ENCODE measurements around the gene IFIT1B. TPM values are rescaled to one million over a fixed set of nuclear protein-coding genes. Genes with fewer than 3 reads are reported as not detected.

Gene IFIT1B
- total and polyA plus RNA-seq, 7 experiments from 2014 or later, result 0.44 TPM; not detected in 6

GRCh38 chr10:89382757-89383156 lies 4.9 kb downstream of the IFIT1B start:
- ChIA-PET CTCF (interaction anchor here (1.0 kb wide), 1 partner anchor 9 kb away, joined by 3 read pairs; no protein-coding TSS in a partner anchor), POLR2A (no interaction called here)
- Histone ChIP-seq H3K27ac (ENCODE audit: low read depth, low read length) (no peak overlapping the region), H3K9me3 (ENCODE audit: control insufficient read depth in 2 of 3, low read length in 3 of 3) (no peaks in the 10 kb centered on the region), H3K36me3 (ENCODE audit: control insufficient read depth in 2 of 3, insufficient read depth in 3 of 3, low read length in 3 of 3) (no peaks in the 10 kb centered on the region), H3K4me1 (ENCODE audit: control insufficient read depth in 2 of 2, insufficient read depth in 2 of 2, low read length in 2 of 2) (no peaks in the 10 kb centered on the region), H3K4me3 (ENCODE audit: low read length) (no peak overlapping the region), H3K27me3 (ENCODE audit: control insufficient read depth in 2 of 2, insufficient read depth in 2 of 2, low read length in 2 of 2) (no peaks in the 10 kb centered on the region)
- ATAC-seq, result no peak
- no peak for DNase-seq
- intact Hi-C loops (cut with micrococcal nuclease), result no loop called here
- H3K36me3 Mint-ChIP-seq, result peaks cover 0 to 4% (median 0%) of the 10 kb centered on the region in 5 donors
- H3K4me1 Mint-ChIP-seq, result no peaks in the 10 kb centered on the region
- H3K27me3 Mint-ChIP-seq, result peaks cover 0 to 32% (median 0%) of the 10 kb centered on the region in 5 donors
- H3K4me3 Mint-ChIP-seq, result no peak overlapping the region
- H3K27ac Mint-ChIP-seq, result no peak overlapping the region
- H3K9me3 Mint-ChIP-seq, result no peaks in the 10 kb centered on the region

GRCh38 chr10:89384474-89385340 lies 6.9 kb downstream of the IFIT1B start:
- Histone ChIP-seq H3K36me3 (ENCODE audit: control insufficient read depth in 2 of 3, insufficient read depth in 3 of 3, low read length in 3 of 3) (no peaks in the 10 kb centered on the region), H3K4me1 (ENCODE audit: control insufficient read depth in 2 of 2, insufficient read depth in 2 of 2, low read length in 2 of 2) (no peaks in the 10 kb centered on the region), H3K9me3 (ENCODE audit: control insufficient read depth in 2 of 3, low read length in 3 of 3) (no peaks in the 10 kb centered on the region), H3K27ac (ENCODE audit: low read depth, low read length) (no peak overlapping the region), H3K4me3 (ENCODE audit: low read length) (no peak overlapping the region), H3K27me3 (ENCODE audit: control insufficient read depth in 2 of 2, insufficient read depth in 2 of 2, low read length in 2 of 2) (no peaks in the 10 kb centered on the region)
- no peaks in the 10 kb centered on the region for H3K36me3 Mint-ChIP-seq
- no peak overlapping the region for H3K27ac Mint-ChIP-seq
- DNase-seq, result no peak
- H3K27me3 Mint-ChIP-seq, result peaks cover 0 to 35% (median 0%) of the 10 kb centered on the region in 5 donors
- no peak overlapping the region for H3K4me3 Mint-ChIP-seq
- H3K9me3 Mint-ChIP-seq, result no peaks in the 10 kb centered on the region
- ChIA-PET POLR2A (interaction anchor here (1.2 to 1.3 kb wide), 2 partner anchors 8 to 84 kb away, joined by 4 to 5 read pairs; partner anchors contain the start of genes IFIT1 and IFIT2), CTCF (interaction anchor here (0.6 kb wide), 1 partner anchor 14 kb away, joined by 3 read pairs; no protein-coding TSS in a partner anchor)
- ATAC-seq, result peak; percentile 87
- H3K4me1 Mint-ChIP-seq, result no peaks in the 10 kb centered on the region
- intact Hi-C loops (cut with micrococcal nuclease), result no loop called here

- Mint-ChIP-seq H3K4me3 (no peak overlapping the region), H3K9me3 (no peaks in the 10 kb centered on the region), H3K36me3 (no peaks in the 10 kb centered on the region), H3K27me3 (peaks cover 0 to 24% (median 0%) of the 10 kb centered on the region in 5 donors), H3K4me1 (peaks cover 5 to 26% (median 19%) of the 10 kb centered on the region in 7 donors), H3K27ac (peak overlapping the region in 1 of 9 donors; percentile 64)
- intact Hi-C loops (cut with micrococcal nuclease), result loop anchor here (1.0 to 2.0 kb wide), 2 partner anchors 96 to 172 kb away; no protein-coding TSS in a partner anchor
- no peaks in the 10 kb centered on the region for H3K9me3 ChIP-seq (ENCODE audit: control insufficient read depth in 2 of 3, low read length in 3 of 3)
- peaks cover 10 to 15% of the 10 kb centered on the region in 2 donors for H3K4me1 ChIP-seq (ENCODE audit: control insufficient read depth in 2 of 2, insufficient read depth in 2 of 2, low read length in 2 of 2)
- CTCF ChIA-PET, result interaction anchor here (0.7 to 1.4 kb wide), 3 partner anchors 19 to 94 kb away, joined by 3 to 5 read pairs (median 3); no protein-coding TSS in a partner anchor
- ATAC-seq (no peak), DNase-seq (no peak)
- POLR2A ChIA-PET, result interaction anchor here (1.0 to 2.0 kb wide), 3 partner anchors 26 to 137 kb away, joined by 3 to 5 read pairs (median 4); partner anchors contain the start of genes IFIT2, IFIT5 and LIPA
- H3K36me3 ChIP-seq (ENCODE audit: control insufficient read depth in 2 of 3, insufficient read depth in 3 of 3, low read length in 3 of 3), result no peaks in the 10 kb centered on the region
- H3K27ac ChIP-seq (ENCODE audit: low read depth, low read length), result no peak overlapping the region
- no peaks in the 10 kb centered on the region for H3K27me3 ChIP-seq (ENCODE audit: control insufficient read depth in 2 of 2, insufficient read depth in 2 of 2, low read length in 2 of 2)
- H3K4me3 ChIP-seq (ENCODE audit: low read length), result no peak overlapping the region
Measured at GRCh38 chr10:89388806-89389205, 10.9 kb downstream of the IFIT1B start.

- H3K4me3 ChIP-seq (ENCODE audit: low read length), result no peak overlapping the region
- peaks cover 14 to 19% of the 10 kb centered on the region in 2 donors for H3K4me1 ChIP-seq (ENCODE audit: control insufficient read depth in 2 of 2, insufficient read depth in 2 of 2, low read length in 2 of 2)
- DNase-seq, result peak in 4 of 9 donors; percentile 12 to 40 (median 24)
- Mint-ChIP-seq H3K36me3 (no peaks in the 10 kb centered on the region), H3K4me1 (peaks cover 5 to 30% (median 24%) of the 10 kb centered on the region in 7 donors), H3K4me3 (no peak overlapping the region), H3K27me3 (peaks cover 0 to 20% (median 0%) of the 10 kb centered on the region in 5 donors), H3K9me3 (no peaks in the 10 kb centered on the region), H3K27ac (peak overlapping the region in 1 of 9 donors; percentile 21)
- ChIA-PET CTCF (interaction anchor here (1.0 to 1.4 kb wide), 2 partner anchors 19 to 95 kb away, joined by 3 to 5 read pairs; no protein-coding TSS in a partner anchor), POLR2A (interaction anchor here (1.0 to 2.0 kb wide), 3 partner anchors 26 to 138 kb away, joined by 3 to 5 read pairs (median 4); partner anchors contain the start of genes IFIT2, IFIT5 and LIPA)
- H3K27me3 ChIP-seq (ENCODE audit: control insufficient read depth in 2 of 2, insufficient read depth in 2 of 2, low read length in 2 of 2), result no peaks in the 10 kb centered on the region
- ATAC-seq, result no peak
- intact Hi-C loops (cut with micrococcal nuclease), result loop anchor here (1.0 to 2.0 kb wide), 2 partner anchors 96 to 172 kb away; no protein-coding TSS in a partner anchor
- no peaks in the 10 kb centered on the region for H3K9me3 ChIP-seq (ENCODE audit: control insufficient read depth in 2 of 3, low read length in 3 of 3)
- no peak overlapping the region for H3K27ac ChIP-seq (ENCODE audit: low read depth, low read length)
- H3K36me3 ChIP-seq (ENCODE audit: control insufficient read depth in 2 of 3, insufficient read depth in 3 of 3, low read length in 3 of 3), result no peaks in the 10 kb centered on the region
Measured at GRCh38 chr10:89389254-89389653, 11.4 kb downstream of the IFIT1B start.

GRCh38 chr10:89390476-89391225 lies 12.8 kb downstream of the IFIT1B start:
- Histone ChIP-seq H3K9me3 (ENCODE audit: control insufficient read depth in 2 of 3, low read length in 3 of 3) (no peaks in the 10 kb centered on the region), H3K27me3 (ENCODE audit: control insufficient read depth in 2 of 2, insufficient read depth in 2 of 2, low read length in 2 of 2) (no peaks in the 10 kb centered on the region), H3K27ac (ENCODE audit: low read depth, low read length) (no peak overlapping the region), H3K4me3 (ENCODE audit: low read length) (no peak overlapping the region), H3K36me3 (ENCODE audit: control insufficient read depth in 2 of 3, insufficient read depth in 3 of 3, low read length in 3 of 3) (no peaks in the 10 kb centered on the region), H3K4me1 (ENCODE audit: control insufficient read depth in 2 of 2, insufficient read depth in 2 of 2, low read length in 2 of 2) (peaks cover 14 to 19% of the 10 kb centered on the region in 2 donors)
- intact Hi-C loops (cut with micrococcal nuclease), result loop anchor here in 1 of 2 donors (5.0 kb wide), 1 partner anchor 398 kb away; the partner anchor contains the start of gene FAS
- ChIA-PET POLR2A (interaction anchor here (2.0 to 4.2 kb wide), 4 partner anchors 23 to 139 kb away, joined by 4 to 61 read pairs (median 19); partner anchors contain the start of genes IFIT2, IFIT5 and LIPA), CTCF (interaction anchor here (1.2 to 1.7 kb wide), 2 partner anchors 8 to 27 kb away, joined by 3 to 6 read pairs; no protein-coding TSS in a partner anchor)
- Mint-ChIP-seq H3K27ac (peak overlapping the region in 7 of 9 donors; percentile 0 to 97 (median 74)), H3K4me3 (peak overlapping the region in 2 of 10 donors; percentile 16 to 38), H3K27me3 (peaks cover 0 to 12% (median 0%) of the 10 kb centered on the region in 5 donors), H3K9me3 (no peaks in the 10 kb centered on the region), H3K36me3 (peaks cover 0 to 7% (median 0%) of the 10 kb centered on the region in 5 donors), H3K4me1 (peaks cover 14 to 42% (median 37%) of the 10 kb centered on the region in 7 donors)
- no peak for ATAC-seq
- DNase-seq, result no peak

Measured in naive thymus-derived CD4-positive, alpha-beta T cell (primary cell).